Suprapubic skin (tissue), 4 donors: Measurements from ENCODE around the gene STAT1.

Source experiments
- EP300 ChIP-seq: sonication (generic); formaldehyde crosslinking; IDR thresholded peaks from one replicate; pipeline ENCODE4 v1.6.1; 2017; ENCODE audit warnings: antibody characterized with exemption
- POLR2A ChIP-seq, 2 donors: fragments of 450-650 bp; IDR thresholded peaks; one replicate each; pipeline ENCODE4 v1.6.1; 2017; ENCODE audit warnings: antibody characterized with exemption in 2 of 2, mild to moderate bottlenecking in 2 of 2, moderate library complexity in 2 of 2
- POLR2AphosphoS5 ChIP-seq, 3 donors: sonication (generic); formaldehyde crosslinking; IDR thresholded peaks; one replicate each; pipeline ENCODE4 v1.6.1; 2017; ENCODE audit warnings: antibody characterized with exemption in 3 of 3
- TF ChIP-seq, protein P1 (sequence below), 2 donors: fragments of 200-600 bp in 1 of 2; fragments of 450-650 bp in 1 of 2; sonication (generic) in 1 of 2; IDR thresholded peaks; one replicate each; pipeline ENCODE4 v1.5.1; 2016 to 2019; ENCODE audit warnings: antibody characterized with exemption in 2 of 2, mild to moderate bottlenecking in 1 of 2, moderate library complexity in 1 of 2

DNA sequence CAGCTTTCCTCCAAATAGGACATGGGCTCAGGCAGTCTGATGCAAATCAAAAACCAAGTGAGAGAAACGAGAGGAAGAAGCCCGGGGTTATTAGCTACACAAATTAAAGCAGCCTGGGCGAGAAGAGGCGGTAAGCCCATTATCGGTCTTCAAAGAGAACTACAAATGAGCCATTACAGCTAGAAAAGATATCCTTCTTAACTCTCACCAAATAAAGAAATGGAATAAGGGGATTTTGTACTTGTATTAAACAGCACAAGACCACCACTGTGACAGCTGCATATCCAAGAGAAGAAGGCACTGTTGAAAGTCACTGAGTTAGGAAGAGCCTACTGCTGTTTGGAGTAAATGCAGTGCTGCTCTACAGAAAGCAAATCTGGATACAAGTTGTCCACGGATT is 32.6 kb downstream of the STAT1 start:
- TF ChIP-seq, protein P1, sequence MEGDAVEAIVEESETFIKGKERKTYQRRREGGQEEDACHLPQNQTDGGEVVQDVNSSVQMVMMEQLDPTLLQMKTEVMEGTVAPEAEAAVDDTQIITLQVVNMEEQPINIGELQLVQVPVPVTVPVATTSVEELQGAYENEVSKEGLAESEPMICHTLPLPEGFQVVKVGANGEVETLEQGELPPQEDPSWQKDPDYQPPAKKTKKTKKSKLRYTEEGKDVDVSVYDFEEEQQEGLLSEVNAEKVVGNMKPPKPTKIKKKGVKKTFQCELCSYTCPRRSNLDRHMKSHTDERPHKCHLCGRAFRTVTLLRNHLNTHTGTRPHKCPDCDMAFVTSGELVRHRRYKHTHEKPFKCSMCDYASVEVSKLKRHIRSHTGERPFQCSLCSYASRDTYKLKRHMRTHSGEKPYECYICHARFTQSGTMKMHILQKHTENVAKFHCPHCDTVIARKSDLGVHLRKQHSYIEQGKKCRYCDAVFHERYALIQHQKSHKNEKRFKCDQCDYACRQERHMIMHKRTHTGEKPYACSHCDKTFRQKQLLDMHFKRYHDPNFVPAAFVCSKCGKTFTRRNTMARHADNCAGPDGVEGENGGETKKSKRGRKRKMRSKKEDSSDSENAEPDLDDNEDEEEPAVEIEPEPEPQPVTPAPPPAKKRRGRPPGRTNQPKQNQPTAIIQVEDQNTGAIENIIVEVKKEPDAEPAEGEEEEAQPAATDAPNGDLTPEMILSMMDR (IDR thresholded peaks at IDR 0.05), result no peak
- no peak for TF ChIP-seq POLR2AphosphoS5 (IDR thresholded peaks at IDR 0.05)
- no peak for TF ChIP-seq POLR2A (IDR thresholded peaks at IDR 0.05)
- TF ChIP-seq EP300, result no peak
